ENCODE results near the gene SERPINA12. TPM values are rescaled to one million over a fixed set of nuclear protein-coding genes. Genes with fewer than 3 reads are reported as not detected.

SERPINA12 gene
- total RNA-seq, 4 donors from 2014 or later = not detected

GRCh38 chr14:94455928-94456327 is 53.3 kb downstream of the SERPINA12 start:
- DNase-seq = no peak
- H3K4me1 ChIP-seq = no peaks in the 10 kb centered on the region
- WGBS, 2 donors (ENCODE audit: low coverage in 1 of 2) = 0 to 31% methylated on average over 1 of the region's 1 CpG
- H3K27me3 ChIP-seq = peaks cover 10% of the 10 kb centered on the region
- H3K27ac ChIP-seq = no peak overlapping the region
- intact Hi-C loops (cut with DNase I; ENCODE audit: low total_unique reads) = no loop called here
- no peak overlapping the region for H3K4me3 ChIP-seq
- no peaks in the 10 kb centered on the region for H3K36me3 ChIP-seq
- no peaks in the 10 kb centered on the region for H3K9me3 ChIP-seq
- in situ Hi-C loops (cut with MboI; ENCODE audit: low pct_ligation_motif_present in 1 of 4, low pct_unique_long_range_greater_than_20kb in 1 of 4, low sequenced_read_pairs in 3 of 4) = no loop called here
- TF ChIP-seq POLR2AphosphoS5 (IDR thresholded peaks at IDR 0.05) (no peak), POLR2A (IDR thresholded peaks at IDR 0.05) (no peak), CTCF (IDR thresholded peaks at IDR 0.05) (no peak), EP300 (IDR thresholded peaks at IDR 0.05; ENCODE audit: low read depth) (no peak)

- TF ChIP-seq EP300 (IDR thresholded peaks at IDR 0.05; ENCODE audit: low read depth) (no peak), POLR2AphosphoS5 (IDR thresholded peaks at IDR 0.05) (no peak), POLR2A (IDR thresholded peaks at IDR 0.05) (no peak), CTCF (IDR thresholded peaks at IDR 0.05) (no peak)
- no peak overlapping the region for H3K27ac ChIP-seq
- H3K4me3 ChIP-seq = no peak overlapping the region
- intact Hi-C loops (cut with DNase I; ENCODE audit: low total_unique reads) (no loop called here), in situ Hi-C loops (cut with MboI; ENCODE audit: low pct_ligation_motif_present in 1 of 4, low pct_unique_long_range_greater_than_20kb in 1 of 4, low sequenced_read_pairs in 3 of 4) (no loop called here)
- no peaks in the 10 kb centered on the region for H3K9me3 ChIP-seq
- peaks cover 7% of the 10 kb centered on the region for H3K27me3 ChIP-seq
- no peaks in the 10 kb centered on the region for H3K36me3 ChIP-seq
- 54 to 58% methylated on average over 2 to 3 of the region's 3 CpGs for WGBS, 2 donors (ENCODE audit: low coverage in 1 of 2)
- no peak for DNase-seq
- H3K4me1 ChIP-seq = no peaks in the 10 kb centered on the region
These were observed 57.4 kb downstream of the SERPINA12 start for GRCh38 chr14:94451826-94452225.

GRCh38 chr14:94451091-94451771 is 58.0 kb downstream of the SERPINA12 start:
- H3K9me3 ChIP-seq = no peaks in the 10 kb centered on the region
- intact Hi-C loops (cut with DNase I; ENCODE audit: low total_unique reads) (no loop called here), in situ Hi-C loops (cut with MboI; ENCODE audit: low pct_ligation_motif_present in 1 of 4, low pct_unique_long_range_greater_than_20kb in 1 of 4, low sequenced_read_pairs in 3 of 4) (no loop called here)
- no peak for DNase-seq
- WGBS, 2 donors (ENCODE audit: low coverage in 1 of 2) = 11 to 18% methylated on average over 6 to 8 of the region's 8 CpGs
- no peak overlapping the region for H3K4me3 ChIP-seq
- no peaks in the 10 kb centered on the region for H3K4me1 ChIP-seq
- H3K27ac ChIP-seq = no peak overlapping the region
- no peaks in the 10 kb centered on the region for H3K36me3 ChIP-seq
- peaks cover 7% of the 10 kb centered on the region for H3K27me3 ChIP-seq
- TF ChIP-seq POLR2A (IDR thresholded peaks at IDR 0.05) (no peak), EP300 (IDR thresholded peaks at IDR 0.05; ENCODE audit: low read depth) (no peak), POLR2AphosphoS5 (IDR thresholded peaks at IDR 0.05) (no peak)

GRCh38 chr14:94450722-94451090 is 58.6 kb downstream of the SERPINA12 start:
- Histone ChIP-seq H3K27me3 (peaks cover 7% of the 10 kb centered on the region), H3K36me3 (no peaks in the 10 kb centered on the region), H3K9me3 (no peaks in the 10 kb centered on the region), H3K4me1 (no peaks in the 10 kb centered on the region), H3K27ac (no peak overlapping the region), H3K4me3 (no peak overlapping the region)
- in situ Hi-C loops (cut with MboI; ENCODE audit: low pct_ligation_motif_present in 1 of 4, low pct_unique_long_range_greater_than_20kb in 1 of 4, low sequenced_read_pairs in 3 of 4) = no loop called here
- TF ChIP-seq CTCF (IDR thresholded peaks at IDR 0.05) = no peak
- no peak for TF ChIP-seq EP300 (IDR thresholded peaks at IDR 0.05; ENCODE audit: low read depth)
- TF ChIP-seq POLR2A (IDR thresholded peaks at IDR 0.05) = no peak
- TF ChIP-seq POLR2AphosphoS5 (IDR thresholded peaks at IDR 0.05) = no peak
- intact Hi-C loops (cut with DNase I; ENCODE audit: low total_unique reads) = no loop called here
- 76 to 78% methylated on average over 3 of the region's 3 CpGs for WGBS, 2 donors (ENCODE audit: low coverage in 1 of 2)
- DNase-seq = no peak

- no peaks in the 10 kb centered on the region for H3K4me1 ChIP-seq
- H3K4me3 ChIP-seq = no peak overlapping the region
- H3K27ac ChIP-seq = no peak overlapping the region
- in situ Hi-C loops (cut with MboI; ENCODE audit: low pct_ligation_motif_present in 1 of 4, low pct_unique_long_range_greater_than_20kb in 1 of 4, low sequenced_read_pairs in 3 of 4) (no loop called here), intact Hi-C loops (cut with DNase I; ENCODE audit: low total_unique reads) (no loop called here)
- no peak for DNase-seq
- H3K9me3 ChIP-seq = no peaks in the 10 kb centered on the region
- H3K27me3 ChIP-seq = peaks cover 7% of the 10 kb centered on the region
- 81 to 87% methylated on average over 4 to 6 of the region's 6 CpGs for WGBS, 2 donors (ENCODE audit: low coverage in 1 of 2)
- no peak for TF ChIP-seq POLR2AphosphoS5 (IDR thresholded peaks at IDR 0.05)
- TF ChIP-seq CTCF (IDR thresholded peaks at IDR 0.05) = no peak
- no peak for TF ChIP-seq EP300 (IDR thresholded peaks at IDR 0.05; ENCODE audit: low read depth)
- no peak for TF ChIP-seq POLR2A (IDR thresholded peaks at IDR 0.05)
- H3K36me3 ChIP-seq = no peaks in the 10 kb centered on the region
These were observed 59.3 kb downstream of the SERPINA12 start for GRCh38 chr14:94449930-94450329.

Data from transverse colon (tissue), 4 donors.